ENCODE measurements around the gene HOXB2. TPM values are rescaled to one million over a fixed set of nuclear protein-coding genes. Genes with fewer than 3 reads are reported as not detected.

The HOXB2 gene
- total RNA-seq, 1 experiment from 2014 or later, result 3.7 TPM

DNA sequence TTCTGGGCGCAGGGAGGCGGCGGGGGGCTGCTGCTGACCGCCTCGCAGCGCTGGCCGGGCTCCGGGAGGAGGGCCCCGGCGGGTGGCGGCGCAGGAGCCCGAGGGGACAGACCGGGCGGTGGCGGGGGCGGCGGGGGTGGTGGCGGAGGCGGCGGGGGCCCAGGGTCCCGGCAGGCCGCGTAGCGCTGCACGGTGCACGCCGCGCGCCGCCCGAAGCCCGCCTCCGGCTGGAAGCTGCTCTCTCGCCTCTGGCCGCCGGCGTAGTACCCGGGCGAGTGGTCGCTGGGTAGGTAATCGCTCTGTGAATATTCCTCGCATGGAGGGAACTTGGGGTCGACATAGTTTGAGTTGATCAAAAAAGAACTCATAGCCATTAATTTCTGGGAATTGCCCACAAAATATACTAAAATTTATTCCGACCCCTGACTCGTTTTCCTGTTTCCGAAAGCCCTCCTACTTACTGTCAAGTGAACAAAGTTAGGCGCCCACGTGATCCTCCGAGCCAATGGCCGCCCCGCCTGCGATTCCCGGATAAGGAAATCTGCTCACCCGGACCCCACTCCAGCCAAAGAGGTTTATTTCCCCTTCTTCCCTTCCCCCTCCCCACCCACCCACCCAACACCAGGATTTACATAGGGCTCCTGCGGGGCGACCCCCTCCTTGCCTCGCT is 33.2 kb upstream of the HOXB2 start, which contains the start of gene HOXB4:
HOXB4 (minus strand) TSS at position 405 of the 670 bp plus-strand sequence; CDS start at position 374, 31 bp downstream.
- POLR2A ChIA-PET, result no interaction called here
- H3K4me1 Mint-ChIP-seq, result peaks cover 47% of the 10 kb centered on the region

More for the DNA sequence above, 33.2 kb upstream of the HOXB2 start, which contains the start of gene HOXB4:
- DNase-seq (ENCODE audit: low spot score) (peak; percentile 73), ATAC-seq (peak; percentile 43)
- peak within 1 kb of the TSS; percentile 60 for H3K4me3 Mint-ChIP-seq
- H3K36me3 Mint-ChIP-seq, result no peaks in the 10 kb centered on the region
- H3K9me3 Mint-ChIP-seq, result no peaks in the 10 kb centered on the region
- CTCF ChIA-PET, result interaction anchor here (0.9 to 1.3 kb wide), 3 partner anchors 35 to 301 kb away, joined by 3 to 4 read pairs (median 4); no protein-coding TSS in a partner anchor
- H3K27ac Mint-ChIP-seq, result no peak within 1 kb of the TSS
- H3K27me3 Mint-ChIP-seq (ENCODE audit: low read depth), result peaks cover 51% of the 10 kb centered on the region; the same call in 1 of the 2 replicates
- TF ChIP-seq, protein P1, sequence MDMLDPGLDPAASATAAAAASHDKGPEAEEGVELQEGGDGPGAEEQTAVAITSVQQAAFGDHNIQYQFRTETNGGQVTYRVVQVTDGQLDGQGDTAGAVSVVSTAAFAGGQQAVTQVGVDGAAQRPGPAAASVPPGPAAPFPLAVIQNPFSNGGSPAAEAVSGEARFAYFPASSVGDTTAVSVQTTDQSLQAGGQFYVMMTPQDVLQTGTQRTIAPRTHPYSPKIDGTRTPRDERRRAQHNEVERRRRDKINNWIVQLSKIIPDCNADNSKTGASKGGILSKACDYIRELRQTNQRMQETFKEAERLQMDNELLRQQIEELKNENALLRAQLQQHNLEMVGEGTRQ (CRISPR knock-in tag; IDR thresholded peaks at IDR 0.05), result peak; percentile 85
- TF ChIP-seq, protein P2, sequence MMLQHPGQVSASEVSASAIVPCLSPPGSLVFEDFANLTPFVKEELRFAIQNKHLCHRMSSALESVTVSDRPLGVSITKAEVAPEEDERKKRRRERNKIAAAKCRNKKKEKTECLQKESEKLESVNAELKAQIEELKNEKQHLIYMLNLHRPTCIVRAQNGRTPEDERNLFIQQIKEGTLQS (CRISPR knock-in tag; conservative IDR thresholded peaks at IDR 0.05), result no peak
- TF ChIP-seq ELF4 (CRISPR knock-in tag; IDR thresholded peaks at IDR 0.05; ENCODE audit: low read depth), result no peak
- TF ChIP-seq, protein P3, sequence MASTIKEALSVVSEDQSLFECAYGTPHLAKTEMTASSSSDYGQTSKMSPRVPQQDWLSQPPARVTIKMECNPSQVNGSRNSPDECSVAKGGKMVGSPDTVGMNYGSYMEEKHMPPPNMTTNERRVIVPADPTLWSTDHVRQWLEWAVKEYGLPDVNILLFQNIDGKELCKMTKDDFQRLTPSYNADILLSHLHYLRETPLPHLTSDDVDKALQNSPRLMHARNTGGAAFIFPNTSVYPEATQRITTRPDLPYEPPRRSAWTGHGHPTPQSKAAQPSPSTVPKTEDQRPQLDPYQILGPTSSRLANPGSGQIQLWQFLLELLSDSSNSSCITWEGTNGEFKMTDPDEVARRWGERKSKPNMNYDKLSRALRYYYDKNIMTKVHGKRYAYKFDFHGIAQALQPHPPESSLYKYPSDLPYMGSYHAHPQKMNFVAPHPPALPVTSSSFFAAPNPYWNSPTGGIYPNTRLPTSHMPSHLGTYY (CRISPR knock-in tag; IDR thresholded peaks at IDR 0.05), result no peak
- TF ChIP-seq NFYB (CRISPR knock-in tag; conservative IDR thresholded peaks at IDR 0.05; ENCODE audit: low read depth), result peak; percentile 24; the same call in 1 of the 2 replicates
- TF ChIP-seq, protein P4, sequence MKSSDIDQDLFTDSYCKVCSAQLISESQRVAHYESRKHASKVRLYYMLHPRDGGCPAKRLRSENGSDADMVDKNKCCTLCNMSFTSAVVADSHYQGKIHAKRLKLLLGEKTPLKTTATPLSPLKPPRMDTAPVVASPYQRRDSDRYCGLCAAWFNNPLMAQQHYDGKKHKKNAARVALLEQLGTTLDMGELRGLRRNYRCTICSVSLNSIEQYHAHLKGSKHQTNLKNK (CRISPR knock-in tag; IDR thresholded peaks at IDR 0.05), result no peak
- TF ChIP-seq PRRX2 (CRISPR knock-in tag; IDR thresholded peaks at IDR 0.05), result no peak
- TF ChIP-seq ZBTB21 (CRISPR knock-in tag; IDR thresholded peaks at IDR 0.05; ENCODE audit: borderline replicate concordance), result no peak
- TF ChIP-seq, protein P5, sequence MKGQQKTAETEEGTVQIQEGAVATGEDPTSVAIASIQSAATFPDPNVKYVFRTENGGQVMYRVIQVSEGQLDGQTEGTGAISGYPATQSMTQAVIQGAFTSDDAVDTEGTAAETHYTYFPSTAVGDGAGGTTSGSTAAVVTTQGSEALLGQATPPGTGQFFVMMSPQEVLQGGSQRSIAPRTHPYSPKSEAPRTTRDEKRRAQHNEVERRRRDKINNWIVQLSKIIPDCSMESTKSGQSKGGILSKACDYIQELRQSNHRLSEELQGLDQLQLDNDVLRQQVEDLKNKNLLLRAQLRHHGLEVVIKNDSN (CRISPR knock-in tag; IDR thresholded peaks at IDR 0.05), result peak; percentile 83
- no peak for TF ChIP-seq GABPB1 (CRISPR knock-in tag; IDR thresholded peaks at IDR 0.05)
- no peak for TF ChIP-seq JUN (CRISPR knock-in tag; IDR thresholded peaks at IDR 0.05)
- no peak for TF ChIP-seq ESRRA (CRISPR knock-in tag; IDR thresholded peaks at IDR 0.05; ENCODE audit: borderline replicate concordance)
- TF ChIP-seq ETV6 (CRISPR knock-in tag; IDR thresholded peaks at IDR 0.05), result no peak
- no peak for TF ChIP-seq ZNF138 (CRISPR knock-in tag; conservative IDR thresholded peaks at IDR 0.05)
- TF ChIP-seq FOXJ3 (CRISPR knock-in tag; IDR thresholded peaks at IDR 0.05; ENCODE audit: borderline replicate concordance), result no peak
- TF ChIP-seq, protein P6, sequence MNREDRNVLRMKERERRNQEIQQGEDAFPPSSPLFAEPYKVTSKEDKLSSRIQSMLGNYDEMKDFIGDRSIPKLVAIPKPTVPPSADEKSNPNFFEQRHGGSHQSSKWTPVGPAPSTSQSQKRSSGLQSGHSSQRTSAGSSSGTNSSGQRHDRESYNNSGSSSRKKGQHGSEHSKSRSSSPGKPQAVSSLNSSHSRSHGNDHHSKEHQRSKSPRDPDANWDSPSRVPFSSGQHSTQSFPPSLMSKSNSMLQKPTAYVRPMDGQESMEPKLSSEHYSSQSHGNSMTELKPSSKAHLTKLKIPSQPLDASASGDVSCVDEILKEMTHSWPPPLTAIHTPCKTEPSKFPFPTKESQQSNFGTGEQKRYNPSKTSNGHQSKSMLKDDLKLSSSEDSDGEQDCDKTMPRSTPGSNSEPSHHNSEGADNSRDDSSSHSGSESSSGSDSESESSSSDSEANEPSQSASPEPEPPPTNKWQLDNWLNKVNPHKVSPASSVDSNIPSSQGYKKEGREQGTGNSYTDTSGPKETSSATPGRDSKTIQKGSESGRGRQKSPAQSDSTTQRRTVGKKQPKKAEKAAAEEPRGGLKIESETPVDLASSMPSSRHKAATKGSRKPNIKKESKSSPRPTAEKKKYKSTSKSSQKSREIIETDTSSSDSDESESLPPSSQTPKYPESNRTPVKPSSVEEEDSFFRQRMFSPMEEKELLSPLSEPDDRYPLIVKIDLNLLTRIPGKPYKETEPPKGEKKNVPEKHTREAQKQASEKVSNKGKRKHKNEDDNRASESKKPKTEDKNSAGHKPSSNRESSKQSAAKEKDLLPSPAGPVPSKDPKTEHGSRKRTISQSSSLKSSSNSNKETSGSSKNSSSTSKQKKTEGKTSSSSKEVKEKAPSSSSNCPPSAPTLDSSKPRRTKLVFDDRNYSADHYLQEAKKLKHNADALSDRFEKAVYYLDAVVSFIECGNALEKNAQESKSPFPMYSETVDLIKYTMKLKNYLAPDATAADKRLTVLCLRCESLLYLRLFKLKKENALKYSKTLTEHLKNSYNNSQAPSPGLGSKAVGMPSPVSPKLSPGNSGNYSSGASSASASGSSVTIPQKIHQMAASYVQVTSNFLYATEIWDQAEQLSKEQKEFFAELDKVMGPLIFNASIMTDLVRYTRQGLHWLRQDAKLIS (CRISPR knock-in tag; IDR thresholded peaks at IDR 0.05; ENCODE audit: borderline replicate concordance), result no peak
- TF ChIP-seq, protein P7, sequence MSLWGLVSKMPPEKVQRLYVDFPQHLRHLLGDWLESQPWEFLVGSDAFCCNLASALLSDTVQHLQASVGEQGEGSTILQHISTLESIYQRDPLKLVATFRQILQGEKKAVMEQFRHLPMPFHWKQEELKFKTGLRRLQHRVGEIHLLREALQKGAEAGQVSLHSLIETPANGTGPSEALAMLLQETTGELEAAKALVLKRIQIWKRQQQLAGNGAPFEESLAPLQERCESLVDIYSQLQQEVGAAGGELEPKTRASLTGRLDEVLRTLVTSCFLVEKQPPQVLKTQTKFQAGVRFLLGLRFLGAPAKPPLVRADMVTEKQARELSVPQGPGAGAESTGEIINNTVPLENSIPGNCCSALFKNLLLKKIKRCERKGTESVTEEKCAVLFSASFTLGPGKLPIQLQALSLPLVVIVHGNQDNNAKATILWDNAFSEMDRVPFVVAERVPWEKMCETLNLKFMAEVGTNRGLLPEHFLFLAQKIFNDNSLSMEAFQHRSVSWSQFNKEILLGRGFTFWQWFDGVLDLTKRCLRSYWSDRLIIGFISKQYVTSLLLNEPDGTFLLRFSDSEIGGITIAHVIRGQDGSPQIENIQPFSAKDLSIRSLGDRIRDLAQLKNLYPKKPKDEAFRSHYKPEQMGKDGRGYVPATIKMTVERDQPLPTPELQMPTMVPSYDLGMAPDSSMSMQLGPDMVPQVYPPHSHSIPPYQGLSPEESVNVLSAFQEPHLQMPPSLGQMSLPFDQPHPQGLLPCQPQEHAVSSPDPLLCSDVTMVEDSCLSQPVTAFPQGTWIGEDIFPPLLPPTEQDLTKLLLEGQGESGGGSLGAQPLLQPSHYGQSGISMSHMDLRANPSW (CRISPR knock-in tag; conservative IDR thresholded peaks at IDR 0.05; ENCODE audit: low read depth), result no peak
- TF ChIP-seq, protein P8, sequence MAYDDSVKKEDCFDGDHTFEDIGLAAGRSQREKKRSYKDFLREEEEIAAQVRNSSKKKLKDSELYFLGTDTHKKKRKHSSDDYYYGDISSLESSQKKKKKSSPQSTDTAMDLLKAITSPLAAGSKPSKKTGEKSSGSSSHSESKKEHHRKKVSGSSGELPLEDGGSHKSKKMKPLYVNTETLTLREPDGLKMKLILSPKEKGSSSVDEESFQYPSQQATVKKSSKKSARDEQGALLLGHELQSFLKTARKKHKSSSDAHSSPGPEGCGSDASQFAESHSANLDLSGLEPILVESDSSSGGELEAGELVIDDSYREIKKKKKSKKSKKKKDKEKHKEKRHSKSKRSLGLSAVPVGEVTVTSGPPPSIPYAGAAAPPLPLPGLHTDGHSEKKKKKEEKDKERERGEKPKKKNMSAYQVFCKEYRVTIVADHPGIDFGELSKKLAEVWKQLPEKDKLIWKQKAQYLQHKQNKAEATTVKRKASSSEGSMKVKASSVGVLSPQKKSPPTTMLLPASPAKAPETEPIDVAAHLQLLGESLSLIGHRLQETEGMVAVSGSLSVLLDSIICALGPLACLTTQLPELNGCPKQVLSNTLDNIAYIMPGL (CRISPR knock-in tag; IDR thresholded peaks at IDR 0.05), result no peak

Data from WTC11 (cell line).